Measurements from ENCODE around the gene ARSK. TPM values are rescaled to one million over a fixed set of nuclear protein-coding genes. Genes with fewer than 3 reads are reported as not detected.

ARSK gene
- total RNA-seq, 1 donor = 21.6 TPM

GRCh38 chr5:95652849-95653248, 97.9 kb downstream of the ARSK start:
- DNase-seq (ENCODE audit: low read depth) = no peak
- H3K4me3 ChIP-seq (ENCODE audit: low read depth, low read length) = no peak overlapping the region
- no peak for TF ChIP-seq CTCF (IDR thresholded peaks at IDR 0.05; ENCODE audit: insufficient read depth, low read depth, low read length)

GRCh38 chr5:95654196-95654595, 99.3 kb downstream of the ARSK start:
- no peak overlapping the region for H3K4me3 ChIP-seq (ENCODE audit: low read depth, low read length)
- TF ChIP-seq CTCF (IDR thresholded peaks at IDR 0.05; ENCODE audit: insufficient read depth, low read depth, low read length) = no peak
- no peak for DNase-seq (ENCODE audit: low read depth)

Small RNAs within 50 kb of the gene (small RNA-seq; reads per million reads assigned to genes)
- gene RNU6-308P = not detected

Other genes with a start within 250 kb of the ARSK start
- gene FAM81B, start 163.7 kb upstream of the ARSK start, total RNA-seq = 0.32 TPM in 1 of 2 replicates, not detected in the other
- 144 and 191 TPM in 2 replicates for gene SKIC3, start 124 bp upstream of the ARSK start, total RNA-seq
- 0.32 and 0.43 TPM in 2 replicates for gene GPR150, start 65.0 kb downstream of the ARSK start, total RNA-seq
- 1.6 and 2.6 TPM in 2 replicates for gene RFESD, start 91.7 kb downstream of the ARSK start, total RNA-seq
- 1.3 TPM in 2 replicates for gene SPATA9, start 127.9 kb downstream of the ARSK start, total RNA-seq
- 370 and 720 TPM in 2 replicates for gene RHOBTB3, start 176.2 kb downstream of the ARSK start, total RNA-seq